ENCODE data around the gene SHISAL2A.
A peak's percentile ranks its signal among the peaks of the same experiment; 100 is the strongest.
"Not testable (repeated sequence)": the region's sequence is repeated elsewhere in the genome, so short reads cannot be mapped to it uniquely, and the experiment has no call there.

SHISAL2A gene

DNA sequence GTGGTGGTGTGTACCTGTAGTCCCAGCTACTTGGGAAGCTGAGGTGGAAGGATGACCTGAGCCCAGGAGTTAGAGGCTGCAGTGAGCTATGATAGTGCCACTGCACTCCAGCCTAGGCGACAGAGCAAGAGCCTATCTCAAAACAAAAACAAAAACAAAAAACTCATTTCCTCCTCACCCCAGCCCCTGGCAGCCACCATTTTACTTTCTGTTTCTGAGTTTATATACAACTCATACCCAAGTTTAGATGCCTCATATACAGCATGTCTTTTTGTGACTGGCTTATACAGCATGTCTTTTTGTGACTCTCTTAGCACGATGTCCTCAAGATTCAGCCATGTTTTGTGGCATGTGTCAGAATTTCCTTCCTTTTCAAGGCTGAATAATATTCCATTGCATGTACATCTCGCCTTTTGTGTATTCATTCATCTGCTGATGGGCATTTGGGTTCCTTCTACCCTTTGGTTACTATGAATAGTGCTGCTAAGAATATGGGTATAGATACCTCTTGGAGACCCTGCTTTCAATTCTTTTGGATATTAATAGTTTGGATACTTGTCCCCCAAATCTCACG is 50.5 kb downstream of the SHISAL2A start:
- DNase-seq (ENCODE audit: low read depth in 1 of 2, low spot score in 1 of 2) = no peak

- no peak for DNase-seq (ENCODE audit: low read depth in 1 of 2, low spot score in 1 of 2)
These were observed 51.6 kb downstream of the SHISAL2A start for GRCh38 chr1:52684545-52684944.

DNA sequence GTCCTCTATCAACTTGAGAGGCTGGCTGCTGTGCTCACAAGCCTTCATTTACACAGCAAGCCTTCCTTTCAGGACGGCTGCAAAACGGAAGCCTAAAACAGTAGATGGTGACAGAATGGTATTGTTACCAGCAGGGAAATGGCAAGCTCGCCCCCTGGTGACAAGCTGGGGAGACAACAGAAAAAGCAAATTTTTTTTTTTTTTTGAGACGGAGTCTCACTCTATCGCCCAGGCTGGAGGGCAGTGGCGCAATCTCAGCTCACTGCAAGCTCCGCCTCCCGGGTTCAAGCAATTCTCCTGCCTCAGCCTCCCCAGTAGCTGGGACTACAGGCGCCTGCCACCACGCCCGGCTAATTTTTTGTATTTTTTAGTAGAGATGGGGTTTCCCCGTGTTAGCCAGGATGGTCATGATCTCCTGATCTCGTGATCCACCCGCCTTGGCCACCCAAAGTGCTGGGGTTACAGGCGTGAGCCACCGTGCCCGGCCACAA is 53.3 kb downstream of the SHISAL2A start:
- DNase-seq (ENCODE audit: low read depth in 1 of 2, low spot score in 1 of 2) = peak; percentile 54 to 55

DNA sequence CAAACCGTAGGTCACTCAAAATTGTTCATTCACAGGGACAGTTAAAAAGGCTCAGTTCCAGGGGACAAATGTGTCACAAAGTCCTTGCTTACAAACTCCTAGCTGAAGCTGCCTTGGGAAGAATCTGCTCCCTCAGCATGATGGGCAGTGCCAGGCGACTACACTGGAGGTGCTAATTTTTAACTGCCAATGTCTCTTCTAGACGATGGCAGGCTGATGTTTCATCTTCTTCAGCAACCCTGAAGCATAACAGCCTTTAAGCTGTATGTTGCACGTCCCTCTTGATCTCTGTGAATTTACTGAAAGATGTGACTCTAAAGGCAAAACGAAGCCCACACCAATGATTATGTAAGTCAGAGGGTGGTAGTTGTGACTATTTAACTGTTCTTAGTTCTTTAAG is 53.9 kb downstream of the SHISAL2A start:
- DNase-seq (ENCODE audit: low read depth in 1 of 2, low spot score in 1 of 2) = no peak

- no peak for DNase-seq (ENCODE audit: low read depth in 1 of 2, low spot score in 1 of 2)
These were observed 58.9 kb downstream of the SHISAL2A start for GRCh38 chr1:52691821-52692220.

- no peak for DNase-seq (ENCODE audit: low read depth in 1 of 2, low spot score in 1 of 2)
These were observed 59.7 kb downstream of the SHISAL2A start for GRCh38 chr1:52692697-52693096.

- DNase-seq (ENCODE audit: low read depth in 1 of 2, low spot score in 1 of 2) = not testable (repeated sequence)
These were observed 60.4 kb downstream of the SHISAL2A start for GRCh38 chr1:52693351-52693750.

DNA sequence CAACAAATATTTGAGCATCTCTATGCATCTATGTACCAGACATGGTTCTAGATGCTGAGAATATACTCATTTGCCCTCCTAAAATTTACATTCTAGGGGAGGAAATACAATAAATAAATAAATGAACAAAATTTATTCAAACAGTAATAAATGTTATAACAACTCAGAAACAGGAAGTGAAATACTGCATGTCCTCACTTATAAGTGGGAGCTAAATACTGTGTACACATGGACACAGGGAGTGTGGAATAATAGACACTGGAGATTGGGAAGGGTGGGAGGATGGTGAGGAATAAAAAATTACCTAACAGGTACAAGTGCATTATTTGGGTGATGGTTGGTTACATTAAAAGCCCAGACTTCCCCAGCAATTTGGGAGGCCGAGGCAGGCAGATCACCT is 60.9 kb downstream of the SHISAL2A start:
- no peak for DNase-seq (ENCODE audit: low read depth in 1 of 2, low spot score in 1 of 2)

DNA sequence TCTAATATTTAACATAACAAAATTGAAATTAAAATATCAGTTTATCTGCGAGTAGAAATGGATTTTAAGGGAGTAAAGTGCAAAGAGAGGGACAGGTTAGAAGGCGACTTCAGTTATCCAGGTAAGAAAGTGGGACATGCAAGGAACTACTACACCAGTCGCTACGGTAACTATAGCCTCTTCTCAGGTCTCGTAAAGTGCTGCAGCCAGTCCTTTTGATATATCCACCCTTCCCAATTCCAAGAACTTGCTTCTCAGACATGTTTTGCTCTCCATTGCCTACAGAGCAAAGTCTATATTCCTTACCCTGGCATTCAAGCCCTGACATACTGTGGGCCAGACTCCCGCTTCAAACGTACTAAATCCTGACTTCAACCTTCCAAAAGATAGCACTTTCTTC is 62.7 kb downstream of the SHISAL2A start:
- no peak for DNase-seq (ENCODE audit: low read depth in 1 of 2, low spot score in 1 of 2)

DNA sequence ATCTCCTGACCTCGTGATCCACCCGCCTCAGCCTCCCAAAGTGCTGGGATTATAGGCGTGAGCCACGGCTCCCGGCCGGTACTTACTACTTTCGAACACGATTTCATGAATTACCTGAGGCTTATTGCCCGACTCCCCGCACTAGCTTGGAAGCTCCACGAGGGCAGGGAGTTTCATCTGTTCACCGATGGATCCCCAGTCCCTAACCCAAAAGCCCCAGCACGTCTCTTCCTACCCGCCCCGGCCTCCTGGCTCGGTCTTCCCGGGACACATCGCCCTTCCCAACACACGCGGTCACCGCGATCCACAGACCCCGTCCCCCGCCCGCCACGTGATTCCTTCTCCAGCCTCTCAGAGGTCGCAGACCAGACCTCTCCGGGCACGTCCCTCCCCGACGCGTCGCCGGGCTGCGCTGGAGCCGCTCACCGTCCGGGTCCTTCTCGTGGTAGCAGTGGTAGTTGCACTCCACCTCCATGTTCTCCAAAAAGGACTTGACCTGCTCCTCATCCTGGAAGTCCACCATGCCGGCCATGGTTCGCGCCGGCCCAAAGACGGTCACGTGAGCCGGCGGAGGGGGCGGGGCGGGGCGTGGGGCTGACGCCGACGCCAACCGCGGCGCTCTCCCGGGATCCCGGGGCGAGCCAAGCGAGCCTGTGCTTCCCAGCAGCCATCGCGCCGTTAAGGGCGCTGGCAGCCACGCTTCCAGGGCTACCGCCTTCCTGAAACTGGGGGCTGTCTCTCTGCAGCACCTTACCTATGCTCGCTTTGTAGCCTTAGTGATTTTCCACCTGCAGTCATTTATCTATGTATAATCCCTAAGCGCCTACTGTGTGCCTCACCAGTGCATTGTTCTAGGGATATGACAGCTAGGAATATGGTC is 65.1 kb downstream of the SHISAL2A start, which contains the start of gene COA7:
Gene COA7, minus strand, starts transcription at position 553 of the 880 bp plus-strand sequence. Its CDS starts 21 bp downstream, at position 532.
- DNase-seq (ENCODE audit: low read depth in 1 of 2, low spot score in 1 of 2) = peak; percentile 33 to 61

DNA sequence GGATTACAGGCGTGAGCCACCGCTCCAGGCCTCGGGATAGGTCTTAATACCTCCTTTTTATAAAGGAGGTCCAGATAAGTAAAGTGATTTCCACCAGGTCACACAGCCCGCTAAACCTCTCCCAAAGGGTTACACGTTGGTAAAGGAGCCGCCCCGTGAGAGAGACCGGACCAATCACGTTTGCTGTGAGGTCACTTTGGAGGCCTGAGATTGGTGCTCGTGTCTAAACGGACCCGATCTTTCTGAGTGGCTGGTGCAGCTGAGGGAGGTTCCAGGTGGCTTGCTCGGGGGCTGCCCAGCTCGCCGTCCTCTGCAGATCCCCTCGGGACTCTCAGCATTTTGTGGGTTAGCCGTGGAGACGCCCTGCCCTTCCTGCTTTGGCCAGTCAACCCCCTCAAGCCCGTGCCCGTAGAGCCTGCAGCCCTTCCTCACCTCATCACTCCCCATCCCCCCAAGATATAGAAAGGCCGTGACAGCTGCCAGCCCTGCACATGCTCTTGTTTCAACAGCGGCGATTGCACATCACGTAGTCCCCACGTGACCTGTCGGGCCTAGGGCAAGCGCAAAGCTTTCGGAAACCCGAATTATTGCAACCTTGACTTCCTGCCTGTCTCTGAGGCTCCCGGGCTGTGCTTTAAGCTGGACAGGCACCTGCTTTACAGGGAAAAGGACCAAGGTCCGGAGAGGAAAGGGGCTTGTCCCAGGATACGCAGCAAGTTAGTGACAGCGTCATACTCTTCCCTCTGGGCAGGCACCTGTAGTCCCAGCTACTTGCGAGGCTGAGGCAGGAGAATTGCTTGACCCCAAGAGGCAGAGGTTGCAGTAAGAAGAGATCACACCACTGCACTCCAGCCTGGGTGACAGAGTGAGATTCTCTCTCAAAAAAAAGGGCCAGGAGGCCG is 70.2 kb downstream of the SHISAL2A start:
- peak; percentile 52 to 56 for DNase-seq (ENCODE audit: low read depth in 1 of 2, low spot score in 1 of 2)

DNA sequence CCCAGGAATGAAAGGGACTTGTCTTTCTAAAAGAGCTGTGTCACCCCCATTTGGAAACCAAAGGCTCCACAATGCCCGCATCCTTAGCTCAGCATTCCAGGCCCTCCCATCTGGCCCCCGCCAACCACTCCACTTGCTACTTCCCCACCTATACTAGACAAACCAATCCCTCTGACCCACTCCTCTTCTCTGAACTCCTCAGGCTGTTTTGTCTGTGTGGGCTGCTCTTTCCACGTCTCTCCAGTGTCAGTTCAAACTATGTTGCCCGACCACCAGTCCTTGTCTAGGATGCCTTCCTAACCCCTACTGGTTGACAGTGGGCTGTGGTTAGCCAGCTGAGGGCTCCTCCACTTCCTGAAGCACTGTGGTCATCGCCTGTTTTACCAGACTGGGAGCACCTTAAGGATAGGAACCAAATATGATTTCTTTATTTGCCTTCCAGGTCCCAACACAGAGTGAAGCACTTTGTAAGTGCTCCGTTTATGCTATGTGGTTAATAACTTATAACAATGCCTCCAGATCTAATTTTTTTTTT is 73.2 kb downstream of the SHISAL2A start:
- DNase-seq (ENCODE audit: low read depth in 1 of 2, low spot score in 1 of 2) = no peak

Data from stimulated activated CD4-positive, alpha-beta T cell treated with anti-CD3 and anti-CD28 coated beads, Interleukin-15, amount 100 ng/mL, for 1 hour (primary cell).